Endothelial cell of hepatic sinusoid (primary cell): ENCODE data around the gene CCDC12.

Experiments
- in situ Hi-C: cut with HindIII; loops from 2 replicates; pipeline ENCODE4 v1.10.0; 2017; ENCODE audit warnings: low sequenced_read_pairs

CCDC12 gene

GRCh38 chr3:46942481-46943236 is 33.9 kb downstream of the CCDC12 start:
- in situ Hi-C loops, result no loop called here

- in situ Hi-C loops, result no loop called here
Observed at GRCh38 chr3:46942076-46942475, 34.5 kb downstream of the CCDC12 start.

- in situ Hi-C loops, result loop anchor here (10.0 kb wide), 1 partner anchor 105 kb away; no protein-coding TSS in a partner anchor
Observed at GRCh38 chr3:46939578-46940445, 36.7 kb downstream of the CCDC12 start.

GRCh38 chr3:46938118-46938517 is 38.4 kb downstream of the CCDC12 start:
- in situ Hi-C loops, result loop anchor here (10.0 kb wide), 1 partner anchor 107 kb away; no protein-coding TSS in a partner anchor

- in situ Hi-C loops, result loop anchor here (10.0 kb wide), 1 partner anchor 108 kb away; no protein-coding TSS in a partner anchor
Observed at GRCh38 chr3:46936733-46937250, 39.8 kb downstream of the CCDC12 start.

- in situ Hi-C loops, result loop anchor here (10.0 kb wide), 1 partner anchor 109 kb away; no protein-coding TSS in a partner anchor
Observed at GRCh38 chr3:46935989-46936558, 40.5 kb downstream of the CCDC12 start.

- in situ Hi-C loops, result loop anchor here (10.0 kb wide), 1 partner anchor 109 kb away; no protein-coding TSS in a partner anchor
Observed at GRCh38 chr3:46935168-46935858, 41.2 kb downstream of the CCDC12 start.

- in situ Hi-C loops, result loop anchor here (5.0 to 10.0 kb wide), 2 partner anchors 73 to 110 kb away; no protein-coding TSS in a partner anchor
Observed at GRCh38 chr3:46934498-46935167, 41.9 kb downstream of the CCDC12 start.

GRCh38 chr3:46934072-46934471 is 42.5 kb downstream of the CCDC12 start:
- in situ Hi-C loops, result loop anchor here (5.0 to 10.0 kb wide), 2 partner anchors 73 to 111 kb away; no protein-coding TSS in a partner anchor

- in situ Hi-C loops, result loop anchor here (5.0 to 10.0 kb wide), 2 partner anchors 74 to 112 kb away; no protein-coding TSS in a partner anchor
Observed at GRCh38 chr3:46933261-46933660, 43.3 kb downstream of the CCDC12 start.

GRCh38 chr3:46932455-46933225 is 43.9 kb downstream of the CCDC12 start:
- in situ Hi-C loops, result loop anchor here (5.0 to 10.0 kb wide), 2 partner anchors 75 to 112 kb away; no protein-coding TSS in a partner anchor

- in situ Hi-C loops, result loop anchor here (5.0 to 10.0 kb wide), 2 partner anchors 76 to 113 kb away; no protein-coding TSS in a partner anchor
Observed at GRCh38 chr3:46931631-46932331, 44.8 kb downstream of the CCDC12 start.

- in situ Hi-C loops, result loop anchor here (5.0 to 10.0 kb wide), 2 partner anchors 76 to 114 kb away; no protein-coding TSS in a partner anchor
Observed at GRCh38 chr3:46930945-46931403, 45.6 kb downstream of the CCDC12 start.

GRCh38 chr3:46930166-46930944 is 46.2 kb downstream of the CCDC12 start:
- in situ Hi-C loops, result loop anchor here (5.0 to 10.0 kb wide), 2 partner anchors 77 to 114 kb away; no protein-coding TSS in a partner anchor

GRCh38 chr3:46929324-46929723 is 47.2 kb downstream of the CCDC12 start:
- in situ Hi-C loops, result no loop called here

GRCh38 chr3:46928282-46928681 is 48.3 kb downstream of the CCDC12 start:
- in situ Hi-C loops, result no loop called here

GRCh38 chr3:46927718-46928073 is 48.8 kb downstream of the CCDC12 start:
- in situ Hi-C loops, result no loop called here
